ENCODE results near the gene LANCL2. TPM values are rescaled to one million over a fixed set of nuclear protein-coding genes. Genes with fewer than 3 reads are reported as not detected.

LANCL2 gene
- total and polyA plus RNA-seq, 8 donors, result 9.5 to 24.9 (median 20.8) TPM

- no peak for DNase-seq
- Histone ChIP-seq H3K9me3 (peaks cover 0 to 17% of the 10 kb centered on the region in 2 donors), H3K27ac (no peak overlapping the region), H3K4me1 (no peaks in the 10 kb centered on the region), H3K4me3 (no peak overlapping the region), H3K36me3 (peaks cover 0 to 39% of the 10 kb centered on the region in 2 donors), H3K27me3 (no peaks in the 10 kb centered on the region)
- ATAC-seq, result no peak
- no peak for TF ChIP-seq CTCF (IDR thresholded peaks at IDR 0.05)
- intact Hi-C loops (cut with DNase I), result no loop called here
These were observed 99.3 kb downstream of the LANCL2 start for GRCh38 chr7:55464422-55464821.

GRCh38 chr7:55465691-55466090 lies 100.6 kb downstream of the LANCL2 start:
- DNase-seq, result no peak
- intact Hi-C loops (cut with DNase I), result no loop called here

GRCh38 chr7:55467047-55467593 lies 102.0 kb downstream of the LANCL2 start:
- Histone ChIP-seq H3K4me3 (no peak overlapping the region), H3K27me3 (no peaks in the 10 kb centered on the region), H3K9me3 (no peaks in the 10 kb centered on the region), H3K36me3 (peaks cover 0 to 39% of the 10 kb centered on the region in 2 donors), H3K27ac (no peak overlapping the region), H3K4me1 (no peaks in the 10 kb centered on the region)
- no peak for ATAC-seq
- no peak for DNase-seq
- no peak for TF ChIP-seq CTCF (IDR thresholded peaks at IDR 0.05)
- intact Hi-C loops (cut with DNase I), result no loop called here

More at GRCh38 chr7:55465691-55466090, 100.6 kb downstream of the LANCL2 start:
- TF ChIP-seq CTCF (IDR thresholded peaks at IDR 0.05), result no peak
- H3K4me3 ChIP-seq, result no peak overlapping the region
- no peaks in the 10 kb centered on the region for H3K4me1 ChIP-seq
- ATAC-seq, result no peak
- H3K9me3 ChIP-seq, result peaks cover 0 to 13% of the 10 kb centered on the region in 2 donors
- peaks cover 0 to 39% of the 10 kb centered on the region in 2 donors for H3K36me3 ChIP-seq
- H3K27me3 ChIP-seq, result no peaks in the 10 kb centered on the region
- no peak overlapping the region for H3K27ac ChIP-seq

DNA sequence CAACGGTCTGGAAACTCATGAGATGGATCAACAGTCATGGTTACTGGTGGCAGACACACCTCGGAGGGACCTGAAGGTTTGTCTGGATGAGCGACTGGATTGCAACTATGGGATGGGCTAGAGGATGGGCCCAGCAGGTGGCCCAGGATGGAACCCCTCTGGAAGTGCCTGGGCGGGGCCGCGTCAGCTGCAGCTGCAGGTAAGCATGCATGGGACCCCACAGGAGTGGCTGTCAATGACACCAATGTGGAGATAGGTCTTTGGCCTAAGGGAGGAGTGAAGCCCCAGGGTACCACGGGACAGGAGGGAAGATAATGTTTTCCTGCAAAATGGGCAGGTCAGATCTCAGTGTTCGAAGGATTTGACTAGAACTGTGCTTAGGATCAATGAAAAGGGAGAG lies 103.4 kb downstream of the LANCL2 start:
- Histone ChIP-seq H3K4me1 (no peaks in the 10 kb centered on the region), H3K36me3 (peaks cover 0 to 45% of the 10 kb centered on the region in 2 donors), H3K9me3 (no peaks in the 10 kb centered on the region), H3K27ac (no peak overlapping the region), H3K4me3 (no peak overlapping the region), H3K27me3 (no peaks in the 10 kb centered on the region)
- DNase-seq (no peak), ATAC-seq (no peak)
- intact Hi-C loops (cut with DNase I), result no loop called here
- TF ChIP-seq CTCF (IDR thresholded peaks at IDR 0.05), result no peak

DNA sequence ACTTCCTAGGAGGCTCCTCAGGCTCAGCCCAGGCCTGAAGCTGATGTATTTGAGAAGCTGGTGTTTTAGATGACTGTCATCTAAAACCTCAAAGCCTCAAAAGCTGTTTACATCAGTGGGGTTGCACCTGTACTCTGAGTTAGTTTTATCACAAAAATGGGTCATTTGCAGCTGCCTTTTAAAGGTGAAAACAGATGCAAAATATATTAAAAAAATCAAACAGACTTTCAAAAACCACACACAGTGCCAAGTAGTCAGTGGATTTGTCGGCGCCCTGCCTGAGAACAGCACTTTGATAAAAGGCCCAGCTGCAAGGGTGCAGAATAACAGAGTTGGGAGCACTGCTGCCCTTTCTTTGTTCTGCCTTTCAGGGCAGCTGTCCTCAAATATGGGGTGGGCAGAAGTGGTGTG lies 104.1 kb downstream of the LANCL2 start:
- Histone ChIP-seq H3K27me3 (no peaks in the 10 kb centered on the region), H3K9me3 (no peaks in the 10 kb centered on the region), H3K4me1 (no peaks in the 10 kb centered on the region), H3K4me3 (no peak overlapping the region), H3K36me3 (peaks cover 0 to 44% of the 10 kb centered on the region in 2 donors), H3K27ac (no peak overlapping the region)
- intact Hi-C loops (cut with DNase I), result no loop called here
- TF ChIP-seq CTCF (IDR thresholded peaks at IDR 0.05), result no peak
- no peak for DNase-seq
- no peak for ATAC-seq
